Endothelial cell of umbilical vein (primary cell): ENCODE results near the gene FAM228B. TPM values are rescaled to one million over a fixed set of nuclear protein-coding genes. Genes with fewer than 3 reads are reported as not detected.

Experiments
- BruUV-seq: library from RNA; stranded (reverse); fragments of 400-500 nt; replicated peaks from 2 replicates; lab custom pipeline; 2021; lab: Mats Ljungman, UMichigan
- CTCF ChIA-PET: fragments of 300-600, 350-600 bp; sonication (Branson Sonifier 250); formaldehyde crosslinking; loops from one replicate; lab custom pipeline; 2021; ENCODE audit warnings: antibody characterized with exemption, inconsistent platforms; lab: Charles Lee
- POLR2A ChIA-PET: fragments of 300-600, 350-600 bp; sonication (Branson Sonifier 250); formaldehyde crosslinking; loops from one replicate; lab custom pipeline; 2021; ENCODE audit warnings: antibody characterized with exemption, inconsistent platforms; lab: Charles Lee
- DNase-seq: peaks from one replicate; pipeline ENCODE4 v3.0.0-alpha.2; 2011; ENCODE audit warnings: low read depth, low spot score
- FAIRE-seq: peaks from 2 replicates; lab custom pipeline; 2011; peaks lifted over from hg19 to GRCh38; lab: Jason Lieb, UNC
- H2AFZ ChIP-seq: 2 replicates; pipeline ENCODE4 v1.6.0; 2012; ENCODE audit warnings: low read depth, low read length, control low read depth, inconsistent platforms
- H3K27ac ChIP-seq: 2 replicates; pipeline ENCODE4 v1.5.1; 2011; ENCODE audit warnings: low read depth, mild to moderate bottlenecking, control low read depth, low read length, moderate library complexity; ENCODE audit not compliant: insufficient read depth
- H3K27me3 ChIP-seq, 2 experiments: 2 replicates each; pipeline versions ENCODE4 v1.6.0 to v1.6.1; 2011; ENCODE audit warnings: low read length in 2 of 2, mixed read lengths in 1 of 2; ENCODE audit not compliant: control insufficient read depth in 2 of 2, insufficient read depth in 2 of 2
- H3K36me3 ChIP-seq, 2 experiments: 2 replicates in 1 of 2; 3 replicates in 1 of 2; pipeline ENCODE4 v1.5.1; 2011; ENCODE audit warnings: low read length in 2 of 2, mild to moderate bottlenecking in 1 of 2, moderate library complexity in 1 of 2; ENCODE audit not compliant: control insufficient read depth in 2 of 2, insufficient read depth in 2 of 2; ENCODE audit errors: extremely low read depth in 1 of 2
- H3K4me1 ChIP-seq: 3 replicates; pipeline ENCODE4 v1.5.1; 2011; ENCODE audit warnings: mild to moderate bottlenecking, low read length; ENCODE audit not compliant: control insufficient read depth, insufficient read depth; ENCODE audit errors: extremely low read depth
- H3K4me2 ChIP-seq: 2 replicates; pipeline ENCODE4 v1.6.1; 2011; ENCODE audit warnings: low read length, control low read depth, mixed read lengths; ENCODE audit not compliant: insufficient read depth
- H3K4me3 ChIP-seq, 3 experiments: fragments of 200-600 bp in 1 of 3; sonication (generic), shearing (Covaris generic) in 1 of 3; replicated peaks in 1 of 3; 2 replicates each; pipeline ENCODE4 v1.5.1; 2011 to 2016; ENCODE audit warnings: control low read depth in 3 of 3, low read length in 3 of 3, mild to moderate bottlenecking in 2 of 3, inconsistent platforms in 1 of 3, low read depth in 1 of 3, moderate library complexity in 1 of 3; ENCODE audit not compliant: insufficient read depth in 1 of 3
- H3K79me2 ChIP-seq: 2 replicates; pipeline ENCODE4 v1.6.0; 2012; ENCODE audit warnings: low read length, inconsistent platforms; ENCODE audit not compliant: control insufficient read depth, insufficient read depth
- H3K9ac ChIP-seq: replicated peaks from 2 replicates; pipeline ENCODE3; 2011; ENCODE audit warnings: low read length, control low read depth; ENCODE audit not compliant: insufficient read depth; ENCODE audit errors: extremely low read depth
- H3K9me1 ChIP-seq: replicated peaks from 3 replicates; pipeline ENCODE4 v1.6.0; 2011; ENCODE audit warnings: mild to moderate bottlenecking, low read length; ENCODE audit not compliant: control insufficient read depth, insufficient read depth; ENCODE audit errors: extremely low read depth
- H3K9me3 ChIP-seq: replicated peaks from 2 replicates; pipeline ENCODE4 v1.5.1; 2012; ENCODE audit warnings: low read length, inconsistent platforms; ENCODE audit not compliant: control insufficient read depth, insufficient read depth
- H4K20me1 ChIP-seq: replicated peaks from 2 replicates; pipeline ENCODE3; 2011; ENCODE audit warnings: mild to moderate bottlenecking, low read length; ENCODE audit not compliant: control insufficient read depth, insufficient read depth; ENCODE audit errors: extremely low read depth
- CTCF ChIP-seq, 2 donors: IDR thresholded peaks; 1 replicate in 1 of 2; 2 replicates in 1 of 2; pipeline ENCODE4 v1.5.1; 2011; ENCODE audit warnings: low read length in 2 of 2, mild to moderate bottlenecking in 2 of 2, moderate library complexity in 2 of 2, control low read depth in 1 of 2, inconsistent platforms in 1 of 2, low read depth in 1 of 2; ENCODE audit not compliant: insufficient read depth in 1 of 2; ENCODE audit errors: extremely low read depth in 1 of 2
- EZH2 ChIP-seq: IDR thresholded peaks from 2 replicates; pipeline ENCODE4 v1.6.1; 2012; ENCODE audit warnings: borderline replicate concordance, low read depth, mild to moderate bottlenecking, moderate library complexity, low read length, inconsistent platforms; ENCODE audit not compliant: severe bottlenecking
- FOS ChIP-seq: IDR thresholded peaks from 2 replicates; pipeline ENCODE4 v1.6.1; 2011; ENCODE audit warnings: mild to moderate bottlenecking, low read length, moderate library complexity, borderline replicate concordance; ENCODE audit not compliant: insufficient read depth
- GATA2 ChIP-seq: IDR thresholded peaks from 2 replicates; pipeline ENCODE4 v1.7.0; 2011; ENCODE audit warnings: low read depth, mild to moderate bottlenecking, moderate library complexity, mixed read lengths, low read length; ENCODE audit not compliant: insufficient read length, insufficient read depth
- MYC ChIP-seq: IDR thresholded peaks from one replicate; pipeline ENCODE4 v1.6.1; 2011; ENCODE audit warnings: mild to moderate bottlenecking, low read depth, low read length
- POLR2A ChIP-seq: IDR thresholded peaks from 2 replicates; pipeline ENCODE4 v1.6.1; 2012; ENCODE audit warnings: low read depth, mild to moderate bottlenecking, control low read depth, low read length
- POLR2AphosphoS5 ChIP-seq: IDR thresholded peaks from 2 replicates; pipeline ENCODE4 v1.6.1; 2012; ENCODE audit warnings: low read depth, mild to moderate bottlenecking, control low read depth, low read length, moderate library complexity; ENCODE audit not compliant: insufficient read depth
- dilution Hi-C: fragments of 300-500 bp; cut with MboI; formaldehyde crosslinking; loops from one replicate; pipeline ENCODE4 v1.15.0; 2019; ENCODE audit warnings: low sequenced_read_pairs; ENCODE audit not compliant: extremely low pct_ligation_motif_present
- intact Hi-C: fragments of 100-400 bp; cut with micrococcal nuclease; formaldehyde crosslinking; loops from one replicate; pipeline ENCODE4 v1.10.0; 2022
- polyA plus RNA-seq, 4 experiments: library from polyadenylated mRNA; depleted of rRNA in 3 of 4; stranded (reverse) in 3 of 4; unstranded in 1 of 4; fragments of >200 nt; gene quantifications; 2 replicates each; pipeline versions ENCODE4 v1.2.1 to v1.2.3, GENCODE V29; 2011 to 2012; ENCODE audit warnings: missing spikeins in 1 of 4
- total RNA-seq: library from RNA; stranded (reverse); gene quantifications from 2 replicates; pipeline ENCODE4 v1.2.3, GENCODE V29; 2021
- TF ChIP-seq, protein P1 (sequence below): IDR thresholded peaks from 2 replicates; pipeline ENCODE4 v1.6.1; 2011; ENCODE audit not compliant: insufficient read depth, insufficient read length

The FAM228B gene
- total and polyA plus RNA-seq, 2 donors (not counting 3 experiments of a cell fraction or from before 2014, with no cell fraction given) = 1.6 to 11.9 TPM

DNA sequence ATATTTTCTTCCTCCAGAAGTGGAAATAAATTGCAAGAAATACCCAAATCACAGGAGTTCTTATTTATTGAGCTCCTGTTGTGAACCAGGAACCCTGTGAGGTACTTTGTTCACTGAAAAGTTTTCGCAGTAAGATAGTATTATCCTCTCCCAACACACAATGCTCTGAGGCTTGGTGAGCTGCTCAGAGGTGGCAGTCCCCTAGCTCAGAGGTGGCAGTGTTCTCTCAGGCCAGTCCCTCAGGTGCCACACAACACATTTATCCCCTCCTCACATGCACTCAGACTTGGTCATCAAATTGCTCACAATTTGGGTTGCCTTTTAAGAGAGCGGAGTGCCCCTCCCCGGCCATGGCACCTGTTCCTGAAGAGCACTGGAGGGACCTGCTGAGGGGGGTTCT lies 77.5 kb downstream of the FAM228B start:
- H4K20me1 ChIP-seq = no peaks in the 10 kb centered on the region
- TF ChIP-seq CTCF (IDR thresholded peaks at IDR 0.05; ENCODE audit: extremely low read depth in 1 of 2, insufficient read depth in 1 of 2, low read depth in 1 of 2, low read length in 2 of 2) (no peak), GATA2 (no peak), FOS (no peak), EZH2 (no peak), MYC (no peak), POLR2AphosphoS5 (no peak), POLR2A (no peak)
- TF ChIP-seq, protein P1, sequence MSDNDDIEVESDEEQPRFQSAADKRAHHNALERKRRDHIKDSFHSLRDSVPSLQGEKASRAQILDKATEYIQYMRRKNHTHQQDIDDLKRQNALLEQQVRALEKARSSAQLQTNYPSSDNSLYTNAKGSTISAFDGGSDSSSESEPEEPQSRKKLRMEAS = no peak
- peaks cover 0 to 18% of the 10 kb centered on the region in 2 experiments for H3K36me3 ChIP-seq
- POLR2A ChIA-PET = no interaction called here
- no peaks in the 10 kb centered on the region for H3K9me1 ChIP-seq
- no peak overlapping the region for H2AFZ ChIP-seq
- no TSS peak for BruUV-seq
- DNase-seq = no peak
- no peaks in the 10 kb centered on the region for H3K79me2 ChIP-seq
- H3K9me3 ChIP-seq = no peaks in the 10 kb centered on the region
- CTCF ChIA-PET = interaction anchor here (0.6 kb wide), 1 partner anchor 15 kb away, joined by 4 read pairs; no protein-coding TSS in a partner anchor
- H3K4me3 ChIP-seq = no peak overlapping the region
- dilution Hi-C loops (no loop called here), intact Hi-C loops (no loop called here)
- H3K27me3 ChIP-seq = no peaks in the 10 kb centered on the region
- no peaks in the 10 kb centered on the region for H3K4me1 ChIP-seq
- H3K4me2 ChIP-seq = no peak overlapping the region
- H3K9ac ChIP-seq = no peak overlapping the region
- no peak for FAIRE-seq
- no peak overlapping the region for H3K27ac ChIP-seq
